DOHH2 (cell line): ENCODE measurements around the gene SPN.
"Not testable (repeated sequence)": the region's sequence is repeated elsewhere in the genome, so short reads cannot be mapped to it uniquely, and the experiment has no call there.

Experiments used
- EZH2phosphoT487 ChIP-seq: fragments of 200-600 bp; sonication (generic); IDR thresholded peaks from 2 replicates; pipeline ENCODE4 v1.6.1; 2017; ENCODE audit warnings: borderline replicate concordance, mild to moderate bottlenecking, antibody characterized with exemption, low read length, moderate library complexity, mixed read lengths
- TF ChIP-seq, protein P1 (sequence below): fragments of 200-600 bp; sonication (generic); IDR thresholded peaks from one replicate; pipeline ENCODE4 v1.5.1; 2014; ENCODE audit warnings: antibody characterized with exemption, mild to moderate bottlenecking, low read depth, low read length; ENCODE audit not compliant: poor library complexity, severe bottlenecking

DNA sequence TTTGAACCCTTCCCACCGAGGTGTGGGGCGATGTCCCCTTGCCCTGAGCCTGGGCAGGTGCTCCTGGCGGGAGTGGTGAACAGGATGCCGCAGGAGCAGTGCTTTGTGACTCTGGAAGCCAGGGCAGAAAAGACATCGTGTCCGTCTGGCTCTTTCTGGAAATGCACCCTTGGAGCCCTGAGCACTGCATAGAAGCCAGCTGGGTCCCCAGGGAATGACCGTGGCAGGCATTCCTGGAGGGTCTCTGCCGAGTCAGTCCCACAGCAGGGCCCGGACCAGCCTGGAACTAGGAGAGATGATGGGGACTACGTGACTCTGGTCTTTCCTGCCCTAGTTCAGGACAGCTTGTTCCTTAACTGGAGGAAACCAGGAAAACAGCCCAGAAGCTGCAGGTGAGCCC, 33.7 kb upstream of the SPN start:
- TF ChIP-seq, protein P1, sequence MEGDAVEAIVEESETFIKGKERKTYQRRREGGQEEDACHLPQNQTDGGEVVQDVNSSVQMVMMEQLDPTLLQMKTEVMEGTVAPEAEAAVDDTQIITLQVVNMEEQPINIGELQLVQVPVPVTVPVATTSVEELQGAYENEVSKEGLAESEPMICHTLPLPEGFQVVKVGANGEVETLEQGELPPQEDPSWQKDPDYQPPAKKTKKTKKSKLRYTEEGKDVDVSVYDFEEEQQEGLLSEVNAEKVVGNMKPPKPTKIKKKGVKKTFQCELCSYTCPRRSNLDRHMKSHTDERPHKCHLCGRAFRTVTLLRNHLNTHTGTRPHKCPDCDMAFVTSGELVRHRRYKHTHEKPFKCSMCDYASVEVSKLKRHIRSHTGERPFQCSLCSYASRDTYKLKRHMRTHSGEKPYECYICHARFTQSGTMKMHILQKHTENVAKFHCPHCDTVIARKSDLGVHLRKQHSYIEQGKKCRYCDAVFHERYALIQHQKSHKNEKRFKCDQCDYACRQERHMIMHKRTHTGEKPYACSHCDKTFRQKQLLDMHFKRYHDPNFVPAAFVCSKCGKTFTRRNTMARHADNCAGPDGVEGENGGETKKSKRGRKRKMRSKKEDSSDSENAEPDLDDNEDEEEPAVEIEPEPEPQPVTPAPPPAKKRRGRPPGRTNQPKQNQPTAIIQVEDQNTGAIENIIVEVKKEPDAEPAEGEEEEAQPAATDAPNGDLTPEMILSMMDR: not testable (repeated sequence)
- not testable (repeated sequence) for TF ChIP-seq EZH2phosphoT487
